ENCODE measurements around the gene CEP112.

DNA sequence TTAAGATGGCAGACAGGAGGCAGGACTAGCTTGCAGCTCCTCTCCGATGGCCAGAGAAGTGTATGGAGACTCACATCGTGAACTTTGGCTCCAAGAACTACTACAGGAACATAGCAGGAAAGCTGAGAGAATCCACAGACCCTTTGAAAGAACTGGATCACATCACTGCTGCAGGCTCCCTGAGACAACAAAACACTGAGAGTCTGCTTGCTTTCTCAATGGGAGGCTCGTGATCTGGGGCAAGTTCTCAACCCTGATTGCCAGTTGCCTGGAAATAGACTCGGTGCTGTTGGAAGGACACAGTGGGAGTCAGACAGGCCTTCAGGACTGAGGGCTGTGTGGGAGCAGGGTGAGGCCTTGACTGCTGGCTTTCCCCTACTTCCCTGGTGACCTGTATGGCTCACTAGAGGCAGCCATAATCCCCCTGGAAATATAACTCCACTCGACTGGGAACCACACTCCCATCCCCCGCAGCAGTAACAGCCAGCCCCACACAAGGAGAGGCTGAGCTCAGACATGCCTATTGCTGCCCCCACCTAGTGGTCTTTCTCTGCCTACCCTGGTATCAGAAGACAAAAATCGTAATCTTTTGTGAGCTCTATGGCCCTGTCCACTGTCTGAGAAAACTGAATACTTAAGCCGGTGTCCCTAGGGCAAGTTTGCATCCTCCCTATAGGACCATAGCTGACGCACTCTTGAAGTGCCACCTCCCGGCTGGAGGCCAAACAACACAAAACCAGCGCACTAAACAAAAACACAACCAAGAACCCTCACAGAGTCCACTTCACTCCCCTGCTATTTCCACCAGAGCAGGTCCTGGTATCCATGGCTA is 238.4 kb downstream of the CEP112 start:
- TF ChIP-seq, protein P1, sequence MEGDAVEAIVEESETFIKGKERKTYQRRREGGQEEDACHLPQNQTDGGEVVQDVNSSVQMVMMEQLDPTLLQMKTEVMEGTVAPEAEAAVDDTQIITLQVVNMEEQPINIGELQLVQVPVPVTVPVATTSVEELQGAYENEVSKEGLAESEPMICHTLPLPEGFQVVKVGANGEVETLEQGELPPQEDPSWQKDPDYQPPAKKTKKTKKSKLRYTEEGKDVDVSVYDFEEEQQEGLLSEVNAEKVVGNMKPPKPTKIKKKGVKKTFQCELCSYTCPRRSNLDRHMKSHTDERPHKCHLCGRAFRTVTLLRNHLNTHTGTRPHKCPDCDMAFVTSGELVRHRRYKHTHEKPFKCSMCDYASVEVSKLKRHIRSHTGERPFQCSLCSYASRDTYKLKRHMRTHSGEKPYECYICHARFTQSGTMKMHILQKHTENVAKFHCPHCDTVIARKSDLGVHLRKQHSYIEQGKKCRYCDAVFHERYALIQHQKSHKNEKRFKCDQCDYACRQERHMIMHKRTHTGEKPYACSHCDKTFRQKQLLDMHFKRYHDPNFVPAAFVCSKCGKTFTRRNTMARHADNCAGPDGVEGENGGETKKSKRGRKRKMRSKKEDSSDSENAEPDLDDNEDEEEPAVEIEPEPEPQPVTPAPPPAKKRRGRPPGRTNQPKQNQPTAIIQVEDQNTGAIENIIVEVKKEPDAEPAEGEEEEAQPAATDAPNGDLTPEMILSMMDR (conservative IDR thresholded peaks at IDR 0.05): no peak
- no peak for TF ChIP-seq ZFX (IDR thresholded peaks at IDR 0.05)

Data from C4-2B (cell line).